ENCODE data around the gene NEU1. TPM values are rescaled to one million over a fixed set of nuclear protein-coding genes. Genes with fewer than 3 reads are reported as not detected.
"Not testable (repeated sequence)": the region's sequence is repeated elsewhere in the genome, so short reads cannot be mapped to it uniquely, and the experiment has no call there.

The NEU1 gene
- 29.2 TPM for total RNA-seq

DNA sequence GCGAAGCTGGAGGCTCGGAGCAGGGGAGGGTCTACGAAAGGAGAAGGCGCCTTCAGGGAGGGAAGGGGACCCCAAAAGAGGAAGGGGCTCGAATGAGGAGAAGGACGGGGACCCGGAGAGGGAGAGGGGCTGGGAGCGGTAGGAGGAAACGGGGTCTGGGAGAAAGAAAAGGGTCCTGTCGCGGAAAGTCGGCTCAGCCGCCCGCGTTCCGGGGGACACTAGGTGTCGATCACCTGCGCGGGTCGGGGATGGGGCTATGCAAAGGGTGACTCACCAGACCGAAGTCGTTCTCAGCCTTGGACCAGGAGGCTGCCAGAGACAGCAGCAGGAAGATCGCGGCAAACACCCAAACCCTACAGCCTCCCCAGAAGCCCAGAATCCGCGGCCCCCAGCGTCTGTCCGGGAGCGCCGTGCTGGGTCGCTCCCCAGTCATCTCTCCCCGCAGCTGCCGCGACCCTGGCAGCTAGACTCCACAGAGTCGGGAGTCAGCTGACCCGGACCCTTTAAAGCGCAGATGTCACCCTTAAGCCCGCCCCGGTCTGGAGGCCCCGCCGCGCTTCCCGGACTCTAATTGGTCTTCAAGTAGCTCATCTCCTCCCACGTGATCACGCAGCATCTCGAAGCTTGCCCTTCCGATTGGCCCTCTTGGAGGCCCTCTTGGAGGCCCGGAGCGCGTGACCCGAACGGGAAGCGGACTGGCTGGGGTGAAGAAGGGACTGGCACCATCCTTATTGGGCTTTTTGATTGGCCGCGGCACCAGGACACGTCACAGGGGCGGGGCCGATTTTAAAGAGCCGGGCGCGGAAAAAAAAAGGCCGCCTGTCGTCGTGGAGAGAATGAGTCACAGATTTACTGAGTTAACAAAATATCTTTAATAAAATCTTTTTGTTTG is at the start of gene NEU1:
Gene NEU1 (minus strand): TSS at position 478 of the 892 bp plus-strand sequence. CDS start 45 bp downstream, at position 433.
- peak; percentile 100 for DNase-seq (ENCODE audit: low spot score)

DNA sequence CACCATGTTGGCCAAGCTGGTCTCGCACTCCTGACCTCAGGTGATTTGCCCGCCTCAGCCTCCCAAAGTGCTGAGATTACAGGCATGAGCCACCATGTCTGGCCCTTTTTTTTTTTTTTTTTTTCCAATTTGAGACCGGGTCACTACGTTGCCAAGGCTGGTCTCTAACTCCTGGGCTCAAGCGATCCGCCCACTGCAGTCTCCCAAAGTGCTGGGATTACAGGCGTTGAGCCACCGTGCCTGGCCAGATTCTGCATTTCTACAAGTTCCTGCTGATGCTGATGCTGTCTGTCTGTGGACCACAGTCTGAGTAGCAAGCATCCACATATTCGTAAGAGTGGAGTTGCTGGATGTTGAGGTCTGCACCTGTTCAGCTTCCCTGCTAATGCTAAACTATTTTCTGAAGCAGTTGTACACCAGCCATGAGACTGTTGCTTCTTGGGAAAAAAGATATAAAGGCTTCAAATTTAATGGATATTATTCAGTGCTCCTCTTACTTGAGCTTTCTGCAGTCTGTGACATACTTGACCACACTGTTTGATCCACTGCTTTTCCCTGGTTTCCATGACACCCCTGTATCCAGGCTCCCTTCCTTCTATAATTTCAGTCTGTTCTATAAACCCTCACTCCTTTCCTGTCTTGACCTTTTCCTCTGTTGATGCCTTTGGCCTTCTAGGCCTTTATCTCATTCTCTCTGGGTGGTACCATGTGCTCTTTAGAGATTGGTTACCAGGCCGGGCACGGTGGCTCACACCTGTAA is 49.4 kb upstream of the NEU1 start:
- DNase-seq (ENCODE audit: low spot score): no peak

DNA sequence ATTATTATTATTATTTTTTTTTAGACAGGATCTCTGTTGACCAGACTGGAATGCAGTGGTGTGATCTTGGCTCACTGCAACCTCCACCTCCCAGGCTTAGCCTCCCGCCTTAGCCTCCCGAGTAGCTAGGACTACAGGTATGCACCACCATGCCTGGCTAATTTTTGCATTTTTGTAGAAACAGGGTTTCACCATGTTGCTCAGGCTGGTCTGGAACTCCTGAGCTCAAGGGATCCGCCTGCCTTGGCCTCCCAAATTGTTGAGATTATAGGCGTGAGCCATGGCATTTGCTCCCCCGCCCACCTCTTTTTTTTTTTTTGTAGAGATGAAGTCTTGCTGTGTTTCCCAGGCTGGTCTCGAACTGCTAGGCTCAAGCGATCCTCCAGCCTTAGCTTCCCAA is 46.7 kb upstream of the NEU1 start:
- DNase-seq (ENCODE audit: low spot score): not testable (repeated sequence)

DNA sequence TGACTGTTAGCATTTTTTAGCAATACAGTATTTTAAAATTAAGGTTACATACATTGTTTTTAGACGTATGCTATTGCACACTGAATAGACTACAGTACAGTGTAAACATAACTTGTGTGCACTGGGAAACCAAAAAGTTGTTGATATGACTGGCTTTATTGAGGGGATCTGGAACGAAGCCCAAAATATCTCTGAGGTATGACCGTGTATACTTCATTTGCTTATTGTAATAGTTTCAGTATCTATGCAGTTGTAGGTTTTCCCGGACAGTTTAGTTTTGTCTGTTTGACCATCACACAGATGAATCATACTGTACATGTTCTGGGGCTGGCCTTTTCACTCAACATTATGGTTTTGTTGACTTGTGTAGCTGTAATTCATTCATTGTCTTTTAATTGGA is 46.2 kb upstream of the NEU1 start:
- DNase-seq (ENCODE audit: low spot score): no peak

DNA sequence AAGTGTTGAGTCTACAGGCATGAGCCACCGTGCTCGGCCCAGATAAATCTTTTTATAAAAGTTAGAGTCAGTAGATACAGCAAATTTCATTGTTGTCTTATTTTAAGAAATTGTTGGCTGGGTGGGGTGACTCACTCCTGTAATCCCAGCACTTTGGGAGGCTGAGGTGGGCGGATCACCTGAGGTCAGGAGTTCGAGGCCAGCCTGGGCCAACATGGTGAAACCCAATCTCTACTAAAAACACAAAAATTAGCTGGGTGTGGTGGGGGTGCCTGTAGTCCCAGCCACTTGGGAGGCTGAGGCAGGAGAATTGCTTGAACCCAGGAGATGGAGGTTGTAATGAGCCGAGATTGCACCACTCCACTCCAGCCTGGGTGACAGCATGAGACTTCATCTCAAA is 45.6 kb upstream of the NEU1 start:
- not testable (repeated sequence) for DNase-seq (ENCODE audit: low spot score)

DNA sequence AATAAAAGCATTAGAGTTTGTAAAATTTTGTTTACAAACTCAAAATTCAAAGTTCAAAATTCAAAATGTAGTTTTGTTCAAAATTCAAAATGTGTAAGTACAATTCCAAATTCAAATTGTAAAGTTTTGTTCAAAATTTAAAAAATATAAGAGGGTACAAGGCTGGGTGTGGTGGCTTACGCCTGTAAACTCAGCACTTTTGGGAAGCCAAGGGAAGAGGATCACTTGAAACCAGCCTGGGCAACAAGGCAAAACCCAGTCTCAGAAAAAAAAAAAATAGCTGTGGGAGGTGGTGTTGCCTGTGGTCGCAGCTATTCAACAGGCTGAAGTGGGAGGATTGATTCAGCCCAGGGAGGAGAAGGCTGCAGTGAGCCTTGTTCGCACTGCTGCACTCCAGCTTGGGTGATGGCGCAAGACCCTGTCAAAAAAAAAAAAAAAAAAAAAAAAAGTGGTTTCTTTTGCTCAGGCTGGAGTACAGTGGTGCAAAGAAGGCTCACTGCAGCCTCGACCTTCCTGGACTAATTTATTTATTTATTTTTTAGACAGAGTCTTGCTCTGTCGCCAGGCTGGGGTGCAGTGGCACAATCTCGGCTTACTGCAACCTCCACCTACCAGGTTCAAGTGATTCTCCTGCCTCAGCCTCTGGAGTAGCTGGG is 44.7 kb upstream of the NEU1 start:
- no peak for DNase-seq (ENCODE audit: low spot score)

DNA sequence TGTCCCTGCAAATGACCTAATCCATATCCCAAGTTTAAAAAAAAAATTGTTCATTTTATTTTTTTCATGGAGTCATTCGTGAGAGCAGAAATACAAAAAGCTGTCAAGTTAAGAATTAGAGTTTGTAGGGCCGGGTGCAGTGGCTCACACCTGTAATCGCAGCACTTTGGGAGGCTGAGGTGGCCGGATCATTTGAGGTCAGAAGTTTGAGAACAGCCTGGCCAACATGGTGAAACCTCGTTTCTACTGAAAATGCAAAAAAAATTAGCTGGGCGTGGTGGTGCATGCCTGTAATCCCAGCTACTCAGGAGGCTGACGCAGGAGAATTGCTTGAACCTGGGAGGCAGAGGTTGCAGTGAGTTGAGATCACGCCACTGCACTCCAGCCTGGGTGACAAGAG is 44.1 kb upstream of the NEU1 start:
- DNase-seq (ENCODE audit: low spot score): not testable (repeated sequence)

DNA sequence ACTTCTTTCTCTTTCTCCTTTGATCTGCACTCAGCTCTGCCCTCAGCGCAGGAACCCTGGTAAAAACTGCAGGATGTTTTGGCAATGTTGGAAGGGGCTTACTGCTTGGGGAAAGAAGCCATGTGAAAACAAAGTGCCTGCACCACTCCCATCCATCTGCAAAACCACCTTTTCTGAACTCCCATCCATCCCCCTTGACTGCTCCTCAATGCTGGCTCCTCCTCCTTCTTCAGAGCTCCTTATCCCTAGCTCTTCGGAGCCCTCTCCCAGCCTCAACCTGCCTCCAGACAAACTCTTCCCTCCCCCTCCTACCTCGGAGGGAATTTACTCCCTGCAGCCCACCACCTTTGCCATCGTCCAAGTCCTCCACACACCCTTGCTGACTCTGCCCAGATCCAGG is 43.5 kb upstream of the NEU1 start:
- DNase-seq (ENCODE audit: low spot score): no peak

DNA sequence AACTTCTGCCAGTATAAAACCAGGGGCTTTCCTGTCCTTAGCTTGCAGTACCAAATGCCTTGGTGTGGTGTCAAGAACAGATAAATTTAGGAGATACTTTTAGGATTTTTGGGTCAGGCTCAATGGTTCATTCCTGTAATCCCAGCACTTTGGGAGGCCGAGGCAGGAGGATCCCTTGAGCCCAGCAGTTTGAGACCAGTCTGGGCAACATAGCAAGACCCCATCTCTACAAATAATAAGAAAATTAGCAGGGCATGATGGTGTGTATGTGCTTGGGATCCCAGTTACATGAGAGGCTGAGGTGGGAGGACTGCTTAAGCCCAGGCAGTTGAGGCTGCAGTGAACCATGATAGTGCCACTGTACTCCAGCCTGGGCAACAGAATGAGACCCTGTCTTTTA is 42.4 kb upstream of the NEU1 start:
- DNase-seq (ENCODE audit: low spot score): no peak

DNA sequence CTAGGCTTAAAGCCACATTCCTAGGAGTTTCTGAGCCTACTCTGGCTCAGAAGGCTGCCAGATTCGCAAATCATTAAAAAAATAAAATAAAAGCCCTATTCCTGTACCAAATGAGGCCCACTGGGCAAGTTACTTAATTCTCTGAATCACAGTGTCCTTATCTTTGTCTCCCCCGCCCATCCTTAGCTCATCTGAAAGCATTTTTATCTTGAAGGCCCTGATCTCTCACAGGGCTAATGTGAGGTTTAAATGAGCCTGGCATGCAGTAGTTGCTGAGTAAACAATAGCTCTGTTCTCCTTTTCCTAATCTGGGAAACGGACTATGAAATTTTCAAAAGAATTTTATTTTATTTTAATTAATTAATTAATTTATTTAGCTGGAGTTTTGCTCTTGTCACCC is 41.3 kb upstream of the NEU1 start:
- DNase-seq (ENCODE audit: low spot score): no peak

DNA sequence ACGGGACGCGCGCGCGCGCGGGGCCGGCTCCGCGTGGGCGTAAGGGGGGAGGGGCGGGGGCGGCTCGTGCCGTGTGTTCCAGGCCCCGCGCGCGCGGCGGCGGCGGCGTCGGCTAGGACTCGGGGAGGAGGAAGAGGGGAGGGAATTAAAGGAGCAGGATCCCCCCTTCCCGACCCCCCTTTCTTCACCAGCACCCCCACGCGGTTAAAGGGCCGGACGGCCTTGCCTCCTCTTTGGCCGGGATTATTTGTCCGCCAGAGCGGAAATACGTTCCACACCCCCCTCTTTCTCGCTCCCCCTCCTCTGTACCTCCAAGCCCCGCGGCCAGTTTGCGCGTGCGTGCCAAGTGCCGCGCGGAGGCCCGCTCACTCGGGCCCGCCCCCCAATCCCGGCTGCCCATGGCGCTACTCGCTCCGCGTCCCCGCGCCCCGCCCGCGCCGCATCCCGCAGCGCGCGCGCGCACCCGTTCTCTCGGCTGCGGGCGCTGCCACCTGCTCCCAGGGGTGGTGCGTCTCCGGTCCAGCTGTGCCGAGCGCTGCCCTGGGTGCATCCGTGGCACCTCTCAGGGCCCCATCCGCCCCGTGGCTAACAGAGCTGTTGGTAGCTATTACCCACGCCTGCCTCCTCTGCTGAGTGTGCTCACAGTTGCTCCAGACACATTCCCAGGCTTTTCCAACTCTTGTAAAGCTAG is 39.5 kb upstream of the NEU1 start, which contains the start of gene ZBTB12:
Gene ZBTB12 (minus strand): TSS at position 134 of the 691 bp plus-strand sequence. CDS start 781 bp downstream, outside the sequence.
- DNase-seq (ENCODE audit: low spot score): peak; percentile 94

DNA sequence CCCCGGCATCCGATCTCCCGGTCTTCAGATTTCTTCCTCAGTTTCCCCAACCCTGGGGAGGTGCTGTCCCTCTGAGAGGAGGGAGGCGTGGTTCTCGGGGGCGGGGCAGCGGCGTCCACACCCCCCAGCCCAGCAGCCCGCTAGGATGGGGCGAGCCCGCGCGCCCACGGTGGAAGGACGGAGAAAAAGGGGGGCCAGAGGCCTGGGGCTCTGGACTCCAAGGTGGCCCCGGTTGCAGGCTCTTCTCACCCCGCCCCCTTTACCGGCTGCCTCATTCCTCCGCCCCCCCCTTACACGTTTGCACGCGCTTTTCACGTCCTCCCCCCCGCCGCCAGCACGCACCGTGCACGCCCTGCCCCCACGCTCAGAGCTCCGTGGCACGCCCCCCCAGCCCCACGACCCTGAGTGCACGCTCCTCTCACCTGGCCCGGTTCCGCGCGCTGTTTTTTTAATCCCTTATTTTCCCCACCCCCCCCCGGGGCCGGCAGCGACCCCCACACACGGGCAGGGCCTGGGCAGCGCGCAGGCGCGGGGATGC is 38.9 kb upstream of the NEU1 start:
- peak; percentile 69 for DNase-seq (ENCODE audit: low spot score)

DNA sequence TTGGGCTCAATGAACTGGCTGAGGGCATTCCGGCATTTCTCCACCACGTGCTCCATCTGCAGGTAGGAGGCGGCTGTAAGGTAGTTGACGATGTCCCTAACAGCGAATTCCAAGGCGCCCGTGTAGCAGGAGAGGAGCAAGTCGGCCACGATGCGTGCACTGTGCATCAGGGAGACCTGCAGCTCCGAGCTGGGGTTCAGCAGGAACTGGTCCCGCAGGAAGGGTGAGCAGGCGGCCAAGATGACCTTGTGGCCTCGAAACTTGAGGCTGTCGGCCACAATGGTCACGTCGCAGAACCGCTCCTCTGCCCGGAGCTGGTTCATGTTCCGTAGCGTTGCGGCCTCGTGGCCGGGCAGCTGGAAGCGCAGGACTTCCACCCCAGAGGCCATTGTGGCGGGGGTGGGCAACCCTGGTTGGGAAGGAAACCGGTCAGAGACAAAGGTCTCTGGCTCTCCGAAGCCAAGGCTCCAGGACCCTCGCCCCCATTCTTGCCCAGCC is 38.3 kb upstream of the NEU1 start:
- DNase-seq (ENCODE audit: low spot score): peak; percentile 62

DNA sequence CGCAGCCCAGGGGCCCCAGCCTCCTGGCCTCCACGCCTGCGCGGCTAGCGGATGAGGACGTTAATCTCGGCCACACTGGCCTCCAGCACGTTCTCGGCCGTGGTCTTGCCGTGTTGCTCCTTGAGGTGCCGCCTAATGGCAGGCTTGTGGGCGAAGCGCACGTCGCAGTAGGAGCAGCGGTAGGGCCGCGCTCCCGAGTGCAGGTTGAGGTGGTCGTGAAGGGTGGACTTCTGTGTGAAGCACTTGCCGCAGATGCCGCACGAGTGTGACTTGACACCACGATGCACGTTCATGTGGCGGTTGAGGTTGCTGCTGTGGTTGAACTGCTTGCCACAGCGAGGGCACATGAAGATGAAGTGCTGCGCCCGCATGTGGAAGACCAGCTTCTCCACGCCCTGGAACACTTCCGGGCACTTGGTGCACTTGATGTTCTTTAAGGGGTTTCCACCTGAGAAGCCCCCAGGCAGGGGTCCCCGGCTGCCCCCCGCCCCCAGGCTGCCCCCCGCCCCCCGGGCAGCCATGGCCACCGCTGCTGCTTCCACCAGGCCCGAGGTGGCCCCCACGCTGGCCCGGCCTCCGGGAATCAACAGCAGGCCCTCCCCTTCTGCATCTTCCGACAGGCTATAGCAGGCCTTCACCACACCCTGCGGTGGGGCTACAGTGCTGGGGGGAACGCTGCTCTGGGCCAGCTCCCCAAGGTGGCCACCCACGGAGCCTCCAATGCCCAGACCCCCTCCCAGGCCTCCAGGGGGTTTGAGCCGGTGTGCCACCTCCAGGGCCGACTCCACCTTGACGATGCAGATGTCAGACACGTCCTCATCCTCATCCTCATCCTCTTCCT is 37.5 kb upstream of the NEU1 start:
- no peak for DNase-seq (ENCODE audit: low spot score)

DNA sequence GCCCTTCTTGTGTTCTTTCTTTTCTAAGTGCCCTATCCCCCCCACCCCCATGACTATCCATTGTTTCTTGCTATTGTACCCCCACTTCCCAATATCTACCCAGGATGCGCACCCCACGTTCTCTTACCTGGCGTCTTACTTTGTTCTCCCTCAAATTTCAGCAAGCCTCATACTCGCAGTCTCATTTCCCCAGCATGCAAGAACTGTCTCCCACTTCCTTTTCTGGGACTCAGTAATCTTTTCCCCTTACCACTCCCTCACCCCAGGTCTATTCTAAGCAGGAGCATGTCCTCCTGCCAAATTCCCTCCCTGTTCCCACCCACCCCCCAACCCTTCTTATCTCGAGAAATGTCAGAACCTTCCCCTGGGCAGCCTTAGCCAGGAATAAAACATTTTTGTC is 36.6 kb upstream of the NEU1 start:
- DNase-seq (ENCODE audit: low spot score): no peak

DNA sequence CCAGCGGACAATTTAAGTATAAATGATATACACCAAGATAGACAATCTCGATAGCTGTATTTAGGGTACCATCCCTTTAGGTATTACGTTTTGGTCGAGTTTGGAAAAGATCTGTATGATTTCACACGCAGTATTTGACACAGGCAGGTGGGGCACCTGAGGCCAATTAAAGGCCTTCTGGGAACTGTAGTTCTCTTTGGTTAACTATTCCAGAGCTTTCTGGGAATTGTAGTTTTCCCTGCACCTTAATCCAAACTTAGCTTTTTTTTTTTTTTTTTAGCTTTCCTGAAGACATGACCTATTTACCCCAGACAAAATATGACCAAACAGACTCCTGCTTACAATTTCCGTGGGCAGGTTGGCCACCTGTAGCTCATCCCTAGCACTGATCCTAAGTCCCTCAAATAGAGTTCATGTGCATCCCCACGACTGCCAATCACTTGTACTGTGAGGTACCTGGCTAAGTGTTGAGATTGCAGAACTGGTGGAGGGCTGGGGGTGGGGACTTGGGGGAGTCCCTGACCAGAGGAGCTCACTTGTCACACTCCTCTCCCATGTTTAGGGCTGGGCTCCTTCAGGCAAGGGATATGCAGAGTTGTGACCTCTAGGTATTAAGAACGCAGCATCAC is 35.9 kb upstream of the NEU1 start:
- no peak for DNase-seq (ENCODE audit: low spot score)

DNA sequence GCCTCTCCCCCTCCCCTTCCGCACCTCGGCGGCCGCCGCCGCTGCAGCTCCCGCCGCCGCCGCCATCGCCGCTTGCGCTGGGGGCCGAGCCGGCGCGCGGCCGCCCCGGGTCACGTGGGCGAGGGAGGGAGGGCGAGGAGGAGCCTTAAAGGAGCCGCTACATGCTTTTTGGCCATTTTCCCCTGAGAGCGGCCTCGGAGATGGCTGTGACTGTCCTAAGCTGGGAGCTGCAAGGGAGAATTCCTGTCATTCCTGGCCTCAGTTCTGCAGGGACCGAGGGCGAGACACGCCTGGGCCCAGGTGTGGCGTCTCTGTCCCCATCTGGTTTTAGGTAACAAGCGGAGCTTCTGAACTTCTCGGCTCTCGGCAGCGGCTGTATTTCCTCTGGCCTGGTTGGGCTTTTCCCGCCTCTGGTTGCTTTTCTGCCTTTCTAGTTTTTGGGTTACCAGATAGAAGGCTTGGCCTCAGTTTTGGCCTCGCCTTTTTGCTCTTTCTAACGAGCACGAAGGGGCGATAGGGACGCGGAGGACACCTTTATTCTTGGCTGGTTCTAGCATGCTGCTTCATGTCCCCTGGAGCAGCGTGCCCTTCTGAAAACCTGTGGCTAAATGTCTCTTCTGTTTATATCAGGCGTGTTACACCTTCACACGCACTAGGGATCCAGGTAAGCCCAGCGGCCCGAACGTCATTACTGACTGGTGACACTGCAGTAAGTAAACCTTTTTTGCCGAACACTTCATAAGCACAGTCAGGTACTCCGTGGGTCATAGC is 35.2 kb upstream of the NEU1 start, which contains the start of gene EHMT2:
Gene EHMT2 (minus strand): TSS at position 87 of the 771 bp plus-strand sequence. CDS start 21 bp downstream, at position 66.
- DNase-seq (ENCODE audit: low spot score): peak; percentile 86

DNA sequence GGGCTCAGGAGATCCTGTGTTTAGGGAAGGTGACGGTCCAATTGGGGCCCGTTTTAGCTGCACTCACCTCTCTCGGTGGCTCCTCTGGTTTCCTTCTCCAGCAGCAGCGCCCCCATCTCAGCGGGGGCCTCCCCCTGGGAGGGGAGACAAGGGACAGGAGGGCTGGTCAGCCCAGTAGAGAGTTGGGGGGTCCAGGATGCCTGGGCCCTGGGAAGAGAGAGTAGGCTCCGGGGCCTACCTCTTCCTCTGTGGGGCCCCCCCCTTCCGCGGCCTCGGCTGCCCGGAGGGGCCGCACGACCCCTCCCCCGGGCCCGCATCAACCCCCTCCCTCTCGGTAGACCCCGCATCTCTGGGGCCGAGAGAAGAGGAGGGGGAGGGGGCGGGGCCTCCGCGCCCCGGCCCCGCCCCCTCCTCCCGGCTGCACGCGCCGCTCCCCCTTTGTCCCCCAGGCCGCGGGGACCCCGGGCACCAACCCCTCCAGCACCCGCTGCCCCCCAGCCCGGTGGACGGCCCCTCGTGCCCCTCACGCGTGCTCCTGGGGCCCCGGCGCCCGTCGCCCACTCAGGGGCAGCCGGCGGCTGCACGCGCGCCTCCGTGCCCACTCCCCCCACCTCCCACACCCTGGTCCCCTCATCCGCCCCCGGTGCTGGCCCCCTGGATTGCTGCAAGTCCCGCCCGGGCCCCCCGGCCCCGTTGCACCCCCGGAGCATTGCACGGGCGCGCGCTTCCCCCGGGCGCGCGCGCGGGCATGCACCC is 34.4 kb upstream of the NEU1 start:
- no peak for DNase-seq (ENCODE audit: low spot score)

All from ureter (tissue), 1 donor.